ENCODE data around the gene IRGQ.
"Not testable (repeated sequence)": the region's sequence is repeated elsewhere in the genome, so short reads cannot be mapped to it uniquely, and the experiment has no call there.

IRGQ gene

DNA sequence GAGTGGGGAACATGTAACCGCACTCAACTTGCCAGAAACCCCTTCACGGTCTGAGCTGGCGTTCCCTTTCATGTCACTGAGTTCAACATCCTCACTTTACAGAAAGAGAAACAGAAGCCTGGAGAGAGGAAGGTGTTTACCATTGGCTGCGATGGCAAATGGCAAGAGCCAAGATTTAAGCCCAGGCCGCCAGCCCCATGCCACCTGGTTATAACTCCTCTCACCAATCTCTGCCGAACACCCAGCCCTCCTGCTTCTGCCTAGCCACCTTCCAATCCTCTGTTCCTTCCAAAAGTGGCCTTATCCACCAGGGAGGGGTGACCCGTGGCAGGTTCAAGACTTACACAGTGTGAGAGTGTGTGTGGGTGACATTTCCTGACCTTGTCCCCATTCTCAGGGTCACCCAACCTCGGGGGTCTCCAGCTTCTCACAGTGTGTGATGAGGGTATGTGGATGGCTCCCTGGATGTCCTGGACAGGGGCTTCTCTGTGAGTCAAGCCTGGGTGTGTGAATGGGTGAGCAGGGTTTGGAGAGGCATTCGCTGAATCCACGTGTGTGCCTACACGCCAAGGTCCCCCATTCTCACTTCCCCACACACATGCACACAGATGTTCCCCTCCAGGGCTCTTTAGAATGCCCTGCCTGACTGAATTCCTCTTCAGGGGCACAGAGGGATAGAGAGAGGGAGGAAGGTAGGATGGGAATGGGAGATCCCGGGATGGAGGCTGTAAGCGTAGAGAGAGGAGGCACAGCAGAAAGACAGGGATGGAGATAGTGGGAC is 42.5 kb upstream of the IRGQ start:
- DNase-seq (ENCODE audit: insufficient read length, low spot score) (no peak), FAIRE-seq (no peak)
- TF ChIP-seq SPI1 (IDR thresholded peaks at IDR 0.05; ENCODE audit: low read depth, low read length) (peak; percentile 64), POLR2A (IDR thresholded peaks at IDR 0.05; ENCODE audit: low read depth, low read length) (no peak), PAX5 (IDR thresholded peaks at IDR 0.05; ENCODE audit: insufficient read depth, low read length, severe bottlenecking) (no peak), POU2F2 (IDR thresholded peaks at IDR 0.05; ENCODE audit: low read depth, low read length) (no peak), POLR2AphosphoS5 (IDR thresholded peaks at IDR 0.05; ENCODE audit: low read depth, low read length) (no peak)

DNA sequence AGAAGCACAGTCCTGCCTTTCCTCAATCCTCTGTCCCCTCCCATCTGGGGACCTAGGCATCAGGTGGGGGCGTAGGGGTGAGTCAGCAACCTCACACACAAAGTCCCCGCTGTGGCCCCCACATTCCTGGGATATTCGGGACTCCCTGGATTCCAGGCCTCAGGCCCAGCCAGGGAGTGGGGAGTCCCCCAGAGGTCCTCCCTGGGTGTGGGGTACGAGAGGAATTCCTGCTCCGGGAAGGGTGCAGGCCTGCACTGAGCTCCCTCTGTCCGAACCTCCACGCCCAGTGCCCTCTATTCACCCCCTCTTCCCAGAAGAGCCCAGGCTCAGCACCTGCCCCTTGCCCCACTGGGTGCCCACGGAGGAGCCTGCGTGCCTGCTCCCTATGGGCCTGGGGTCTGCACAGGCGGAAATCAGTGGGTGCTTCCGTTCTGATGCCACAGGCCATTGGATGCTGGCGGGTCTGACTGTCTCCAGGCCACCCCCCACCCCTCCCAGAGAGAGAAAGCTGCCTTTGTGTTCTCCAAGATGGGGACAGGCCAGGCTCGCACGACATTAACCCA is 40.3 kb upstream of the IRGQ start:
- no peak for TF ChIP-seq SPI1 (IDR thresholded peaks at IDR 0.05; ENCODE audit: low read depth, low read length)
- no peak for TF ChIP-seq POU2F2 (IDR thresholded peaks at IDR 0.05; ENCODE audit: low read depth, low read length)
- FAIRE-seq (no peak), DNase-seq (ENCODE audit: insufficient read length, low spot score) (no peak)

DNA sequence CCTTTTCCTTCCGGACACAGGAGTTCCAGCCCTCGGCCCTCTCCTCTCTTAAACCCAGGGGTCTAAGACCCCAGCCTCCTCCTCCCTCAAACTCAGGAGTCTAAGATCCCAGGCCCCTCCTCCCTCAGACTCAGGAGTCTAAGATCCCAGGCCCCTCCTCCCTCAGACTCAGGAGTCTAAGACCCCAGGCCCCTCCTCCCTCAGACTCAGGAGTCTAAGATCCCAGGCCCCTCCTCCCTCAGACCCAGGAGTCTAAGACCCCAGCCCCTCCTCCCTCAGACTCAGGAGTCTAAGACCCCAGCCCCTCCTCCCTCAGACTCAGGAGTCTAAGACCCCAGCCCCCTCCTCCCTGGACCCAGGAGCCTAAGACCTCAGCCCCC is 39.6 kb upstream of the IRGQ start:
- DNase-seq (ENCODE audit: insufficient read length, low spot score); FAIRE-seq: not testable (repeated sequence)

DNA sequence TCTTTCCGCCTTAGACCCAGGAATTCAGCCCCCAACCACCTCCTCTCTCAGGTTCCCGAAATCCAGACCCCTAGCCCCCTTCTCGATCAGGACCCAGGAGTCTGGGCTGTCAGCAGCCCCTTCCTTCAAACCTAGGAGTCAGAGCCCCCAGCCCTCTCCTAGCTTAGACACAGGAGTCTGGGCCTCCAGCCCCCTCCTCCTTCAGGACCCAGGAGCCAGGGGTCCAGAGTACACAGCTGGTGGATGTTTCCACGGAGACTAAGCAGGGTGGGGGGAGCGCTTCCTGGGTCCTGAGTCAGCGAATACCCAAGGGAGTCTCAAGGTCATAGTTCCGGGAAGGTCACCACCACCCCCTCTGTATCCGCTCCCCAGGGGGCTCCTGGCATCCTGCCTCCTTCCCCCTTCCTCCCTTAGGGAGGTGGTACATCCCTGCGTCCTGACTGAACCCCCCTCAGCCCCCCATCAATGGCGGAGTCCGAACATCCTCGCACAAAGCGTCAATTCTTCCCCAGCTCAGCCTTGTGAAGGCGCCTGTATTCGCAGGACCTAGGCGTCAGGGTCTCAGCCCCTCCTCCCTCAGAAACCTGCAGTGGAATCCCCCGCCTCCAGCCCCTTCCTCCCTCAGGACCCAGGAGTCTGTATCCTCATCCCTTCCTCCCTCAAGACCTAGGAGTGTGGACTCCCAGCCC is 39.1 kb upstream of the IRGQ start:
- FAIRE-seq, result no peak
- TF ChIP-seq SPI1 (IDR thresholded peaks at IDR 0.05; ENCODE audit: low read depth, low read length) (no peak), PAX5 (IDR thresholded peaks at IDR 0.05; ENCODE audit: insufficient read depth, low read length, severe bottlenecking) (no peak), POLR2A (IDR thresholded peaks at IDR 0.05; ENCODE audit: low read depth, low read length) (no peak), POLR2AphosphoS5 (IDR thresholded peaks at IDR 0.05; ENCODE audit: low read depth, low read length) (no peak), TAF1 (IDR thresholded peaks at IDR 0.05; ENCODE audit: low read depth, low read length) (no peak), POU2F2 (IDR thresholded peaks at IDR 0.05; ENCODE audit: low read depth, low read length) (no peak)
- DNase-seq (ENCODE audit: insufficient read length, low spot score), result no peak

GRCh38 chr19:43634506-43634871 is 38.6 kb upstream of the IRGQ start:
- TF ChIP-seq POLR2AphosphoS5 (IDR thresholded peaks at IDR 0.05; ENCODE audit: low read depth, low read length) (no peak), SPI1 (IDR thresholded peaks at IDR 0.05; ENCODE audit: low read depth, low read length) (no peak), PAX5 (IDR thresholded peaks at IDR 0.05; ENCODE audit: insufficient read depth, low read length, severe bottlenecking) (no peak), POLR2A (IDR thresholded peaks at IDR 0.05; ENCODE audit: low read depth, low read length) (no peak), POU2F2 (IDR thresholded peaks at IDR 0.05; ENCODE audit: low read depth, low read length) (no peak), TAF1 (IDR thresholded peaks at IDR 0.05; ENCODE audit: low read depth, low read length) (no peak)
- FAIRE-seq, result no peak
- DNase-seq (ENCODE audit: insufficient read length, low spot score), result no peak

DNA sequence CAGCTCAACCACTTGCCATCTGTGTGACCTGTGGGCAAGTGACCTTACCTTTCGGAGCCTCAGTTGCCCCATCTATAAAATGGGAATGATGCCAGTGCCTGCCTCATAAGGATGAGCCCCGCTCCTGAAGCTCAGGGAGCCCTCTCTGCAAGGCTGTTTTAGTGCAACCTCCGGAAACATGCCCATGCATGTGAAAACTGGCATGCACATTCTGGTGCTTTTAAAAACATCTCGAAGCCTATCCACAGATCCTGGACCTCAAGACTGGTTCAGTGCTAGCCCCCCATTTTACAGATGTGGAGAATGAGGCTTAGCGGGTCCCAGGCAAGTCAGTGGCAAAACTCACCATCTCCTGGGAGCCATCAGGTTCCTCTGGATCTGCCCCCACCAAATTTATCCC is 38.1 kb upstream of the IRGQ start:
- TF ChIP-seq SPI1 (IDR thresholded peaks at IDR 0.05; ENCODE audit: low read depth, low read length) (no peak), TAF1 (IDR thresholded peaks at IDR 0.05; ENCODE audit: low read depth, low read length) (no peak), POU2F2 (IDR thresholded peaks at IDR 0.05; ENCODE audit: low read depth, low read length) (no peak), PAX5 (IDR thresholded peaks at IDR 0.05; ENCODE audit: insufficient read depth, low read length, severe bottlenecking) (no peak), POLR2A (IDR thresholded peaks at IDR 0.05; ENCODE audit: low read depth, low read length) (no peak), POLR2AphosphoS5 (IDR thresholded peaks at IDR 0.05; ENCODE audit: low read depth, low read length) (no peak)
- DNase-seq (ENCODE audit: insufficient read length, low spot score), result no peak
- FAIRE-seq, result no peak

GRCh38 chr19:43633520-43633919 is 37.6 kb upstream of the IRGQ start:
- FAIRE-seq (no peak), DNase-seq (ENCODE audit: insufficient read length, low spot score) (no peak)
- TF ChIP-seq POU2F2 (IDR thresholded peaks at IDR 0.05; ENCODE audit: low read depth, low read length) (no peak), POLR2A (IDR thresholded peaks at IDR 0.05; ENCODE audit: low read depth, low read length) (no peak), SPI1 (IDR thresholded peaks at IDR 0.05; ENCODE audit: low read depth, low read length) (no peak), POLR2AphosphoS5 (IDR thresholded peaks at IDR 0.05; ENCODE audit: low read depth, low read length) (no peak), TAF1 (IDR thresholded peaks at IDR 0.05; ENCODE audit: low read depth, low read length) (no peak)

DNA sequence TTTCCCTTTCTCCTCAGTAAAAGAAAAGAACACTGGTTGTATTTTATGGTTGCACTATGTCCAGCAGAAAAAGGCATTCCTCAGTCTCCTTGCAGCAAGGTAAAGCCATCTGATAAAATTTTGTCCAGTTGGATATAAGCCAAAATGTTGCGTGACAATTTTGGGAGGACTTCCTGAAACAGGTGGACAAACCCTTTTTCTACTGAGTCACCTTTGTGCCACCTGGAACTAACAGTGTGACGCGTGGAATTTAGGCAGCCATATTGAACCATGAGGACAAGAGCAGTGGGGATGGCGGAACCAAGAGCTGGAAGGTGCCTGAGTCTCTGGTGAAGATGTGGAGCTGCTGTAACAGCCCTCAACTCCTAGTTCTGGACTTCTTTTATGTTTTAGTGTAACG is 35.6 kb upstream of the IRGQ start:
- no peak for TF ChIP-seq SPI1 (IDR thresholded peaks at IDR 0.05; ENCODE audit: low read depth, low read length)
- no peak for TF ChIP-seq POLR2AphosphoS5 (IDR thresholded peaks at IDR 0.05; ENCODE audit: low read depth, low read length)
- no peak for TF ChIP-seq TAF1 (IDR thresholded peaks at IDR 0.05; ENCODE audit: low read depth, low read length)
- TF ChIP-seq POU2F2 (IDR thresholded peaks at IDR 0.05; ENCODE audit: low read depth, low read length), result no peak
- DNase-seq (ENCODE audit: insufficient read length, low spot score) (no peak), FAIRE-seq (no peak)

DNA sequence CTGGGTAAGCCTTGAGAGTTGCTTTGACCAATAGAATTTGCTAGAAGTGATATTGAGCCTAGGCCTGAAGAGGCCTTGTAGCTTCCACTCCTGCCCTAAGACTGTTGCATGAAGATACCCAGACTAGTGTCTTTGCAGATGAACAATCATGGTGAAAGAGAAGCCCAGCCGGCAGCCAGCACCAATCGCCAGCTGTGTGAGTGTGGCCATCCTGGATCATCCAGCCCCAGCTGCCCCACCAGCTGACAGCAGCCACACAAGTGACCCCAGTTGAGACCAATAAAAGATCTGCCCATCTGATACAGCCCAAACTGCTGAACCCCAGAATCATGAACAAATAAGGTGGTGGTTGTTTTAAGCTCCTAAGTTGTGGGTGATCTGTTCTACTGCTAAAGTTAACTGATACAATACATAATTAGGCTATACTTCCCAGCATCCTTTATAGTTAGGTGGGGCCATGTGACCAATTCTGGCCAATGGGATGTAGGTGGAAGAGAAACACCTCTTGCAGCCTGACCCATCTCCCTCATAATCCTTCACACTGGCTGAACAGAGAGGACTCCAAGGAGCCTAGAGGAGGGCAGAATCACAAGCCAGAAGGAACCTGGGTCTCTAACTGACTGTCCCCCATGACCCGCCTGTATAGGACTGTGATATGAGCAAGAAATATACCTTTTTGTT is 32.9 kb upstream of the IRGQ start:
- FAIRE-seq, result no peak
- no peak for DNase-seq (ENCODE audit: insufficient read length, low spot score)
- TF ChIP-seq TAF1 (IDR thresholded peaks at IDR 0.05; ENCODE audit: low read depth, low read length) (no peak), POLR2A (IDR thresholded peaks at IDR 0.05; ENCODE audit: low read depth, low read length) (no peak), POU2F2 (IDR thresholded peaks at IDR 0.05; ENCODE audit: low read depth, low read length) (no peak), POLR2AphosphoS5 (IDR thresholded peaks at IDR 0.05; ENCODE audit: low read depth, low read length) (no peak), PAX5 (IDR thresholded peaks at IDR 0.05; ENCODE audit: insufficient read depth, low read length, severe bottlenecking) (no peak), SPI1 (IDR thresholded peaks at IDR 0.05; ENCODE audit: low read depth, low read length) (no peak)

DNA sequence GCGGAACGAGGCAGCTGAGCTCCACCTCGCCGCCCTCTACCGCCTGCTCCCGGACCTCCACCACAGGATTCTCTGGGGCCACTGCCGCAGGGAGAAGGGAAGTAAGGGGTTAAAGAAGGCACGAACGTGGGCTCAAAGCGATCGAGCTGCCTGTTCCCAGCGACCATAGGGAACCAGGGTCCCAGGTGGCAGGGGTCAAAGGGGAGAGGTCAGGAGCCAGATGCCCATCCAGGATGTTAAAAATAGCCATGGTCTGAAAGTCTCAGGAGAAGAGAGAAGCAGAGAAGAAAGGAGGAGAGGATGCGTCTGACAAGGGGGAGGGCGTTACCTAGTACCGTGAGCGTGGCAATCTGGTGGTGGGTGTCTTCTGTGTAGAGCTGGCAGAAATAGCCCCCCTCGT is 30.9 kb upstream of the IRGQ start:
- TF ChIP-seq POU2F2 (IDR thresholded peaks at IDR 0.05; ENCODE audit: low read depth, low read length) (no peak), PAX5 (IDR thresholded peaks at IDR 0.05; ENCODE audit: insufficient read depth, low read length, severe bottlenecking) (no peak), TAF1 (IDR thresholded peaks at IDR 0.05; ENCODE audit: low read depth, low read length) (no peak), POLR2A (IDR thresholded peaks at IDR 0.05; ENCODE audit: low read depth, low read length) (no peak)
- no peak for FAIRE-seq
- no peak for DNase-seq (ENCODE audit: insufficient read length, low spot score)

Measured in GM12891 (cell line).